DMS153 (cell line): Measurements from ENCODE around the gene MIF.
A peak's percentile ranks its signal among the peaks of the same experiment; 100 is the strongest.
"Not testable (repeated sequence)": the region's sequence is repeated elsewhere in the genome, so short reads cannot be mapped to it uniquely, and the experiment has no call there.

Experiments used
- DNase-seq: peaks from one replicate; lab custom pipeline; 2025; lab: John Stamatoyannopoulos, UW

The MIF gene

GRCh38 chr22:23877566-23877965 lies 16.6 kb upstream of the MIF start:
- no peak for DNase-seq

DNA sequence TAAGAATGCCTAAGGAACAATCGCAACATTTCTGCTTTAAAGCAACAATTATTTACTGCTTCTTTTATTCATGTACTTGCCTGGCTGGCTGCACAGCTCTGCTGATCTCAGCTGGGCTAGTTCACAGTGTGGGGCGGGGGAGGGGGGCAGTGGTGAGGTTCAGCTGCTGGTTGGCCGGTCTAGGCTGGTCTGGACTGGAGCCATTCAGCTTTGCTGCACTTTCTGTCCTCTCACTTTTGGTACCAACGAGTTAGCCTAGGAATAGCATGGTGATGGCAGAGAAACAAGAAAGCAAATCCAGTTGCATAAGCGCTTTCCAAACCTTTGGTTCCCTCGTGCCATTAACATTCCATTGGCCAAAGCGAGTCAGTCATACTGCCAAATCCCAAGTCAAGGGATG lies 16.0 kb upstream of the MIF start:
- no peak for DNase-seq

DNA sequence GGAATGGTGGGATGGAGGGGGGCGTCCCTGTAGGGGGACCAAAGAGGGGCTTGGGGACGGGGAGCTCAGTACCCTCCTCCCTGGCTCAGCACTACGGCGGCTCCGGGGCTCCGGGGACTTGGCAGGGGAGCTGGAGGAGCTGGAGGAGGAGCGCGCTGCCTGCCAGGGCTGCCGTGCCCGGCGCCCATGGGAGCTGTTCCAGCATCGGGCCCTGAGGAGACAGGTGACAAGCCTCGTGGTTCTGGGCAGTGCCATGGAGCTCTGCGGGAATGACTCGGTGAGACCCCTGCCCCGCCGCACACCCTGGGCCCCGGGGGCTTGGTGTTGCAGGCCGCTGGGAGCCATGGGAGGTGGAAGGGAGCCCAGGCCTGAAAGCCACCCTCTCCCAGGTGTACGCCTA lies 11.8 kb upstream of the MIF start:
- DNase-seq = no peak

DNA sequence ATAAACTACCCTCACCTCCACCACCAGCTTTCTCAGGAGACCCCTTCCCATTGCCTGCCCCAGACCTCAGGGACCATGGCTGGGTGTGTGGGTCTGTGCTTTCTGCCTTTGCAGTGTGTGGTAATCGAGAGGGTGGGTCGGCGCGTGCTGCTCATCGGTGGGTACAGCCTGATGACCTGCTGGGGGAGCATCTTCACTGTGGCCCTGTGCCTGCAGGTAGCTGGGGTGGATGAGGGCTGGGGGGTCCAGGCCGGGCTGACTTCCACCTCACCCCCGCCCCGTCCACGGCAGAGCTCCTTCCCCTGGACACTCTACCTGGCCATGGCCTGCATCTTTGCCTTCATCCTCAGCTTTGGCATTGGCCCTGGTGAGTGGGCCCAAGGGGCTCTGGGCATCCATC lies 10.5 kb upstream of the MIF start:
- no peak for DNase-seq

- no peak for DNase-seq
Measured at GRCh38 chr22:23884140-23884539, 10.0 kb upstream of the MIF start.

GRCh38 chr22:23888615-23889401 lies 5.4 kb upstream of the MIF start:
- DNase-seq = no peak

GRCh38 chr22:23889620-23890019 lies 4.6 kb upstream of the MIF start:
- no peak for DNase-seq

GRCh38 chr22:23891726-23892125 lies 2.5 kb upstream of the MIF start:
- DNase-seq = no peak

- no peak for DNase-seq
Measured at GRCh38 chr22:23892130-23892529, 2.1 kb upstream of the MIF start.

DNA sequence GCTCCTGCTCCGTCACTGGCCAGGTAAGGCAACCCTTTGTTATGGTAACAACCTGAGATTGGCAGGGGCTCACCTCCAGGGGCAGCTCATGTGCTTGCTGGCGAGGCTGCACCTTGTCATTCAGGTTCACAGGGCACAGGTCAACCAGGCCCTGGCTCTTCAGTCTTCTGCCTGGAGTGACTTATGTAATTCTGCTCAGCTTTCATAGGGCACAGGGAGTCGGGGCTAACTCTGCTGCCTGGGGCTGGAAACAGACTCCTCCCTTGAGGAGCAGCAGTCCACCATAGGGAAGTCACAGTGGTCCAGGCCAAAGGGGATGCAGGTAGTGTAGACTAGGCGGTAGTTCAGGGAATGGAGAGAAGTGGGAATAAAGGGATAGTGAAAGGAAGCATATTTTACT lies 1.5 kb upstream of the MIF start:
- DNase-seq = no peak

DNA sequence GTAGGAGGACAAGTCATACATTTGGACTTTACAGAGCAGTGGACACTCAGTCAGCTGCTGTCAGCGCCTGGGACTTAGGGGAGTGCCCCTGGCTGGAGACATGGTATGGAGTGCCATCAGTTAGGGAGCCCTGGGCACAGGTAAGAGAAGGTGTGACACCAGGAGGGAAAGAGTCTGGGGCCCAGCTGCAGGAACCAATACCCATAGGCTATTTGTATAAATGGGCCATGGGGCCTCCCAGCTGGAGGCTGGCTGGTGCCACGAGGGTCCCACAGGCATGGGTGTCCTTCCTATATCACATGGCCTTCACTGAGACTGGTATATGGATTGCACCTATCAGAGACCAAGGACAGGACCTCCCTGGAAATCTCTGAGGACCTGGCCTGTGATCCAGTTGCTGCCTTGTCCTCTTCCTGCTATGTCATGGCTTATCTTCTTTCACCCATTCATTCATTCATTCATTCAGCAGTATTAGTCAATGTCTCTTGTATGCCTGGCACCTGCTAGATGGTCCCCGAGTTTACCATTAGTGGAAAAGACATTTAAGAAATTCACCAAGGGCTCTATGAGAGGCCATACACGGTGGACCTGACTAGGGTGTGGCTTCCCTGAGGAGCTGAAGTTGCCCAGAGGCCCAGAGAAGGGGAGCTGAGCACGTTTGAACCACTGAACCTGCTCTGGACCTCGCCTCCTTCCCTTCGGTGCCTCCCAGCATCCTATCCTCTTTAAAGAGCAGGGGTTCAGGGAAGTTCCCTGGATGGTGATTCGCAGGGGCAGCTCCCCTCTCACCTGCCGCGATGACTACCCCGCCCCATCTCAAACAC lies 850 bp upstream of the MIF start:
- no peak for DNase-seq

GRCh38 chr22:23894710-23895598 lies 771 bp downstream of the MIF start:
- peak; percentile 47 for DNase-seq

- no peak for DNase-seq
Measured at GRCh38 chr22:23895599-23896144, 1.5 kb downstream of the MIF start.

DNA sequence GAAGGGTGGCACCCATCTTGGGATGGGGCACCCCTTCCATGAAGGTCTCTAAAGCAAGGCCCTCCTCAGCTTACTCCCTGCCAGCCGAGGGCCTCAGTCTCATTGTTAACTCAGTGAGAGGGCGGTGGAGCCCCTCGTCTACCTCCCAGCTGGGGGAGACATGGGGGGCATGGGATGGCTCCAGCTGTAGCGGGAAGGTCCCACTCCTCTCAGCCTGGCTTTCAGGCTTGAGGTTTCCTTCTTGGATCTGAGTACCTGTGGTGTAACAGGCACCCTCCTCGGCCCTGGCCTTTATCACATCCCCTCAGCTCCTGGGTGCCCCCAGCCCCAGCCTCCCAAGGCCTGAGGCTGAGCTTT lies 2.0 kb downstream of the MIF start:
- DNase-seq = no peak

- DNase-seq = no peak
Measured at GRCh38 chr22:23896523-23897186, 2.5 kb downstream of the MIF start.

DNA sequence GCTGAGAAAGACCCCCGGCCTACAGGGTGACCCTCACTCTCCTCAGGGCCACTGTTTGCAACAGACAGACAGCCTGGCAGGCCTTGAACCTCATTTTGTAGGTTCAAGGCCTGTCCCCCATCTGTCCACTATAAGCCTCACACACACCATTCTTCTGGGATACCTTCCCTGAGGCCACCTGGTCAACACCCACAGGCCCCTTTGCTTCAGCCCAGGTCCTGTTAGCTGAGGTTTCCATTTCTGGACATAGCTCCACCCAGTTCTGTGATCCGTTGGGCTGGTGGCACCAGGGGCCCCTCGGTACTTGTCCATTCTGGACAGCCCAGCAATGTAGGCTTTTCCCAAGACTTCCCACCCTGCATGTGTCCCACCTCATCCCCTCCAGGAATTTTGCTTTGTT lies 3.1 kb downstream of the MIF start:
- no peak for DNase-seq

DNA sequence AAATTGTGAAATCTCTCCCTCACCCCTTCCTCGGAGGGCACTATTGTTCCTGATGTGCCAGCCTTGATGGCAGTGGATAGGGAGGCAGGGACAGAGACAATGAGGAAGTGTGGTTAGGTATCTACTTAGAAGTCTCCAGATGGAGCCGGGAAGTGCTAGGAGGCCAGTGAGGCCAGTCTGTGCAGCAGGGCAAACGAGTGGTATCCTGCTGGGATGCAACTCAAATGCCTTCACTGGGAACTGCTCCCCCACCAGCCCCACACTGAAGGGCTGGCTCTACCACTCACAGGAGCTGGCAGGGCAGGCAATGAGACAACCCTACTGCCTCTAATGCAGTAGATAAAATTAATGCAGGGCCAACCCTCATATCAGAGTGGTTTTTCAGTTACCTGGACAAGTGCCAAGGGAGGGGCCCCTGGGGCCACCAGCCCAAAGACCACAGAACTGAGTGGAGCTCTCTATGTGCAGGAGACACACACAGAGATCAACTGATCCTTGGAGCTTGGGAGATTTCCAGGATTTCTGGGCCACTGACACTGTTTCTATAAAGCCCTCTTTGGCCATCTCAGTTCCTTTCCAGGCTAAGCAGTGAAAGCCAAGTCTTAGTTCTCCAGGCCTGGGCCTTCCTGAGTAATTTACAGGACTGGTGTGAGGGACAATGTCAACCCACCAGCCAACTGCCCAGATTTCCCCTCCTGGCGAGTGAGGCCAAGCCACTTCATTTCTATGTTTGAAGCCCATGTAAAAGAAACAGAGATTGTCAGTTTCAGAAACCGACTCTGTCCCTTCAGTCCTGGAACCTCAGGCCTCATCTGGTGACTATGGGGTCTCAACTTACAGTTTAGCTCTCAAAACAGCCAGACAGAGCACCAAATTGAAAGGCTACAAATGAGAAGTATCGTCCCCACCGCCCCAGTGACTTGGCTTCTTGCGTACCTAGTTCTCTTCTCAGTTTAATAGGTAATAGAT lies 4.1 kb downstream of the MIF start:
- no peak for DNase-seq

DNA sequence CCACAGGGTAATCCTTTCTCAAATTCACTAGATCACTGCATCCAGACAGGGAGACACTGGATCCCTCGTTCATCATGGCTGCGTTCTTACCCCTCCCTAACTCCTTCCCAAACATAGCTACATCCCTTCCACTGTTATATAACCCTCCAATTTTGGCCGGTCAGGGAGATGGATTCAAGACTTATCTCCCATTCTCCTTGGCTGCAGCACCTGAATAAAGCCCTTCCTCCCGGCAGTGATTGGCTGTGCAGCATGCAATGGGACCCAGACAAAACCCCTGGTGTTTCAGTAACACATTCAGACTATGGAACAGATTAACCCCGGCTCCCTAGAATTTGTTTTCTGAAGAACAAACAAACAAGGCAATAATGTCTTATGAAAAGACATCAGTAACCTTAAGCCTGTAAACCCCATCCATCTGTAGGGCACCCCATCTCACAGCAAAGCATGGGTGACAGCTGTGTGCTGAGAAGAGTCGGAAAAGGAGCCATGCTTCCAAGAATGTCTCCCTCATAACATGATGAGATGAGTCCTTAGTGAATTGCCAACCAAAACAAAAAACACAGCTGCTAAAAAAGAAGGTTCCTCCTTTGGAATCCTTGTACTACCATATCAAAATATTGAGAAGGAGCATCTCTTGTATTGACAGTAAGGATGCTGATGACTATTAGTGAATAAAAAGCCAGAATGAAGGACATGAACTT lies 5.0 kb downstream of the MIF start:
- no peak for DNase-seq

DNA sequence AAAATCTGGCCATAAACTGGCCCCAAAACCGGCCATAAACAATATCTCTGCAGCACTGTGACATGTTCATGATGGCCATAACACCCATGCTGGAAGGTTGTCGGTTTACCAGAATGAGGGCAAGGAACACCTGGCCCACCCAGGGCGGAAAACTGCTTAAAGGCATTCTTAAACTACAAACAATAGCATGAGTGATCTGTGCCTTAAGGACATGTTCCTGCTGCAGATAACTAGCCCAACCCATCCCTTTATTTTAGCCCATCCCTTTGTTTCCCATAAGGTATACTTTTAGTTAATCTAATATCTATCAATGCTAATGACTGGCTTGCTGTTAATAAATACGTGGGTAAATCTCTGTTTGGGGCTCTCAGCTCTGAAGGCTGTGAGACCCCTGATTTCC lies 6.0 kb downstream of the MIF start:
- not testable (repeated sequence) for DNase-seq

DNA sequence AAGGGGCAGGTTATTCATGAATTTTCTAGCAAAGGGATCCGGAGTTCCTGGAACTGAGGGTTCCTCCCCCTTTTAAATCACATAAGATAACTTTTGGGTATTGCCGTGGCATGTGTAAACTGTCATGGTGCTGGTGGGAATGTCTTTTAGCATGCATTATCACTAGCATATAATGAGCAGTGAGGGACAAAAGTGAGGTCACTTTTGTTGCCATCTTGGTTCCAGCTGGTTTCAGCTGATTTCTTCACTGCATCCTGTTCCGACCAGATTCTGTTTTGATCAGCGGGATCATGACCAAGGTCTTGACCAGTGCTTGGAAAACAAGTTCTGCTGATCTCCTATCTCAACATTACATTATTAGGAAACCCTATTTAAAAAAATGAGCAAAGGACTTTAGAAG lies 7.4 kb downstream of the MIF start:
- no peak for DNase-seq
